NCI-H187 (cell line): ENCODE results near the gene E2F2.

Experiments
- DNase-seq, 2 experiments: peaks; one replicate each; lab custom pipeline; 2025; lab: John Stamatoyannopoulos, UW

E2F2 gene

GRCh38 chr1:23483321-23484252, 47.4 kb downstream of the E2F2 start, which contains the start of gene ASAP3:
Gene ASAP3, minus strand, starts transcription at chr1:23484179. Its CDS starts 46 bp downstream, at chr1:23484133.
- DNase-seq: no peak

DNA sequence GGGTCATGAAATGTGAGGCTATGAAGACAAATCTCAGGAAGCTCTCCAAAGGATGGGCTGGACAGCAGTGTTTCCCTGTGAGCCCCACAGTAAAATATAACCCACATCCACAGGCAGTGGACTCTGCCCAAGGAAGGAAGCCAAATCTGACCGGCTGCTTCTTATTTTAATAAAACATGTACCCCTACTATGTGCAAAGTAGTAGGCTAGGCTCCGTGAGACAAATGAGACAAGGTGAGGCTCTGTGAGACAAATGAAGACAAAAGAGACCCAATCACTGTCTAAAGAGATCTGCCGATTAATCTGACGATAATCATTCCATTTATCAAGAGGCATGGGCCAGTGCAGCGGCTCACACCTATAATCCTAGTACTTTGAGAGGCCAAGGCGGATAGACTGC, 49.1 kb downstream of the E2F2 start:
- no peak for DNase-seq

DNA sequence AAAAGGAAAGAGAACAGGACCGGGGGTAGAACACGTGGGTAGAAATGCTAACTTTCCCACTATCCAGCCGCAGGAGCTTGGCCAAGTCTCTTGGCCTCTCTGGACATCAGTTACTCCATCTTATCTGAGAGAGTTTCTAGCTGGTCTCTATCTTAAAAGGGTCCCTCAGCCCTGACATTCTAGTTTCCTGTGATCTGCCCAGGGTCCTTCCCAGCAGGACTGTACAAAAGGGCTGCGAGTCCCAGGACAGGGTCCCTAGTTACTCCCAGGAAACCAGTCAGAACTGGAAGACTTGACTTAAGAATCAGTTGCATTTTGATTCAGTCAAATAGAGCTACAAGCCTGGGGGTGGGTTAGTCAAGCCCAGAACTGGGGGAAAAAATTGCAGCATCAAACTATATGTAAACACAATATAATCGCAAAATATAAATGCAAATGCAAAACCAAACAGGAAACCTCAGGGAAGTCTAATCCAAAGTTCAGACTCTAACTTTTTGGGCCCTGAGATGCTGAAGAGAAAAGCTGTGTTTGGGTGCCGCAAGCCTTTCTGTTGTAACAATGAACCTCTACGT, 49.9 kb downstream of the E2F2 start:
- DNase-seq: no peak

GRCh38 chr1:23480187-23481025, 50.6 kb downstream of the E2F2 start:
- DNase-seq: no peak

- DNase-seq: no peak
Measured at GRCh38 chr1:23479666-23479941, 51.4 kb downstream of the E2F2 start.

- DNase-seq: no peak
Measured at GRCh38 chr1:23478896-23479665, 52.0 kb downstream of the E2F2 start.

DNA sequence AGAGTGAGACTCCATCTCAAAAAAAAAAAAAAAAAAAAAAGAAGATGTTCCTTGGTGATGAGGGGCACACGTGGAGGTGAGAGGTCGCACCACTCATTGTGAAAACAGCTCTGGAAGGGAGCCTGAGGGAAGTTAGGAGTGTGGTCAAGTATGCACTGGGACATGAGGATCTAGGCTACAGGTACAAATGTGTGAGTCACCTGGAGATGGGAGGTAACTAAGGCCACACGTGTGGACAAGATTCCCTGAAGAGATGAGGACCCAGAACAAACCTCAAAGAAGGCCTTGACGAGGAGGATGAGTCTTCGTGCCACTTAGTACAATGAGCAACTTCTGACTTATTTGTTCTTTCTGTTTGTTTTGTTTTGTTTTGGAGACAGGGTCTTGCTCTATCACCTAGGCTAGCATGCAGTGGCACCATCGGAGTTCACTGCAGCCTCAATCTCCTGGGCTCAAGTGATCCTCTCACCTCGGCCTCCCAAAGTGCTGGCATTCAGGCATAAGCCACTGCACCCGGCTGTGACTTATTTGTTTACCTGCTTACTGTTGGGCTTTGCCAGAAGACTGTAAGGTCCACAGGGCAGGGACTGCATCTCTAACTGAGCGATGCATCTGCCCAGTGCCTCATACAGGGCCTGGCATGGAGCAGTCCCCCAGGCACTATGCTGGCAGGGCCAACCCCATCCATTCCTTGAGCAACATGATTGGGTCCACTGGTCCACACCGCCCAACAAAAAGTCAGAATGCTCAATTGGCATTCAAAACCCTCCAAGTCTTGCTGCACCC, 53.5 kb downstream of the E2F2 start:
- DNase-seq: no peak

DNA sequence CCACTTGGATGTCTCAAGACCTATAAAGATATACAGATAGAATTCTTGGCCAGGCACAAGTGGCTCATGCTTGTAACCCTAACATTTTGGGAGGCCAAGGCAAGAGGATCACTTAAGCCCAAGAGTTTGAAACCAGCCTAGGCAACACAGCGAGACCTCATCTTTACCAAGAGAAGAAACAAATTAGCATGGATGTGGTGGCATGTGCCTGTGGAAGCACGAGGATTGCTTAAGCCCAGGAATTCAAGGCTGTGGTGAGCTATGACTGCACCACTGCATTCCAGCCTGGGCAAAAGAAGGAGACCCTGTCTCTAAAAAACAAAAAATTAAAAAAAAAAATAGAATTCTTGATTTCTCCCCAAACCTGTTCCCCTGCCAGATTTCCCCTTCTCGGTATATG, 55.4 kb downstream of the E2F2 start:
- no peak for DNase-seq

GRCh38 chr1:23475134-23475628, 55.9 kb downstream of the E2F2 start:
- no peak for DNase-seq

DNA sequence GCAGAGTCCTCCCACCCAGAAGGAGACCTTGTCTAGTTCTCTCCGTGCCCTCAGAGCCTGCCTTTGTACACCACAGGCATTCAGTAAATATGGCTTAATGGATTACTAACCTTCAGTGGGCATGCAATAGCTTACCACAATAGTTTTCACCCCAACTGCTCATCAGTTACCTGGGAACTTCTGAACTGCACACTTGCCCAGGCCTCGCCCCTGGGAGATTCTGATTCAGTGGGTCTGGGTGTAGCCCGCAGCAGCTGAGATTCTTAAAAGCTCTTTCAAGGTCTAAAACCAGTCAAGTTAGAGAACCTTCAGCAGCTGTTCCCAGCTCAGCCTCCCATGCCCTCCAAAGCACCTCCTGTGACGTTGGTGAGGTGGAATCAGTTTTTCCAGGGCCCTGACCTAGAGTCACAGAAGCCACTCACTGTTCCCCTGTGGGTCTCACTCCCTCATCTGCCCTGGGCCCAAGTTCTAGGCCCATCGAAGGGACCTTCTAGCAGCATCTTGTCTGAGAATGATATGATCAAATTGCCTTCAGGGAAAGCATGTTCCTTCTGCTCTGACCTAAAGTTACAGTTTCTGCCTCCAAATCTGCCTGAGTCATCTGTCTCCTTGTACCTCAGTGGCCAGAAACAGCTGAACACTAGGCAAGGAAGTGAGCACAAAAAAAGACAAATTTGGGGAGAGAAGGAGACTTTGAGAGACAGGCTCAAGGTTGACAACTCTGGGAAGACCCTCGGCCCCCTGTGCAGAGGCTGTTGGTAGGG, 57.8 kb downstream of the E2F2 start:
- DNase-seq: no peak

GRCh38 chr1:23472351-23473036, 58.5 kb downstream of the E2F2 start:
- no peak for DNase-seq

GRCh38 chr1:23471473-23472075, 59.5 kb downstream of the E2F2 start:
- no peak for DNase-seq

GRCh38 chr1:23470282-23471070, 60.6 kb downstream of the E2F2 start:
- no peak for DNase-seq

DNA sequence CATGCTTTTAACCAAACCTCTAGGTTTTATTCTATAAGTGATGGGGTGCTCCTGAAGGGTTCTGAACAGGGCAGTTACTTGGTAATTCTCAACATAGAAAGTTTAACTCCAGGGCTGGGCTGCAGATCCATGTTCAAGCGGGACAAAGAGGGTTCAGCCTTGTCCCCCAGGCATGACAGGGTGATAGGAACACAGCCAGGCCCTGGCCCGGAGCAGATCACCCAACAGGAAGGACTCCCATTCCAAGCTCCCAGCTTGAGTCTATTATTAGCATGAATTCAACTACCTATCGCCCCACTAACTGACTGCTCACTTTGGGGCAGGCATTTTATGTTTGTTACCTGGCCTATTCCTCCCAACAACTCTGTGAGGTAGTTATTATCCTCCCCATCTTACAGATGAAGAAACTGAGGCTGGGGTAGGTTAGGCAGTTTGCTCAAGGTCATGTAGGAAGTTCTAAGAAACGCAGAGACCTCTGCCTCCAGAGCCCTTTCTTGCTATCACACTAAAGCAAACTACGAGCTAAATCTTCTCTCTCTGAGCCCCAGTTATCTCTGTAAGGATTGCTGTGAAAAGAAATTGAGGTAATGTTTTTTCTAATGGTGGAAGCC, 61.6 kb downstream of the E2F2 start:
- no peak for DNase-seq

DNA sequence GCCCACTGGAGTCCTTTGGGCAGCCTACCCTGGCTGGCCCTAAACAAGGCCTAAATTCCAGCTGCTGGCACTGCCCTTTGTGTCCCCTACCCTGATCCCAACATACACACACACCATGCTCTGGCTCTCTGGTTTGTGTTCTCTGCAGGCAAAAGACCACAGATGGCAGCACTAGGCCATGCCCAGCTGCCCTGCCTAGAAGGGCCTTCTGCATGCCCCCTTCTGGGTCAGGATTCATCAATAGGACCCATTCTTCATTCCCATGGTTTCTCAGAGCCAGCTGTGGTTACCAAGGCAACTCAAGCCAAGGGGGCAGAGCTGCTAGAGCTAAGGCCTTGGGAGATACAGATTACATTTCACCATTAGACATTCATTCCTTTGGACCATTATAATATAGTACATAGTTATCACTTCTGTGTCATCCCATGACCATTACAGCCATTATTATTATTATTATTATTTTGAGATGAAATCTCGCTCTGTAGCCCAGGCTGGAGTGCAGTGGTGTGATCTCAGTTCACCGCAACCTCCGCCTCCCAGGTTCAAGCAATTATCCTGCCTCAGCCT, 64.5 kb downstream of the E2F2 start:
- DNase-seq: no peak

- no peak for DNase-seq
Measured at GRCh38 chr1:23463286-23463685, 67.7 kb downstream of the E2F2 start.

- no peak for DNase-seq
Measured at GRCh38 chr1:23462766-23463165, 68.3 kb downstream of the E2F2 start.

- no peak for DNase-seq
Measured at GRCh38 chr1:23461050-23461449, 70.0 kb downstream of the E2F2 start.
